ENCODE data around the gene SIGLEC1. TPM values are rescaled to one million over a fixed set of nuclear protein-coding genes. Genes with fewer than 3 reads are reported as not detected.

The SIGLEC1 gene
- total and polyA plus RNA-seq, 10 of the 15 experiments (the other 5 are each of a cell fraction or from before 2014, with no cell fraction given), result 0.05 TPM; not detected in 9

DNA sequence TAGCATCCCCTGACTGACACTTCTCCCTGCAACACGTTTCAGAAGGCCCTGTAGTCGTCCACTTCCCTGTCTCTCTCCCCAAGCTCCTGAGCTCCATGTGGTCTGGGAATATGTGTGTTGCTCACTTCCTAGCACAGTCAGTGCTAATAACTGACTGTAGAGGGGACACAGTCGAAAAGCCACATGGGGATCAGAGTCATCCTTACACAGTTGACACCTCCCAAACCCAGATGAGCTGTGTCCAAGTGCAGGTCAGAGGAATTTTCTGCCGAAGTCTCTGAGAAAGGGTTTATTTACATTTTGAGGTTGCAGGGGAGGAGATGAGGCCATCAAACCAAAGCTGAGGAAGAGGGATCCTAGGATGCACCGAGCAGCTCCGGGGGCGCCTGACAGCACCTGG lies 27.1 kb downstream of the SIGLEC1 start:
- in situ Hi-C loops (cut with MboI), result no loop called here
- no peak overlapping the region for H3K27ac ChIP-seq (ENCODE audit: control insufficient read depth, insufficient read depth)
- 24% methylated on average over 6 of the region's 7 CpGs for WGBS (ENCODE audit: insufficient coverage, insufficient replicate concordance, low lambda C conversion rate, missing lambda C conversion rate)
- no peaks in the 10 kb centered on the region for H3K4me1 ChIP-seq (ENCODE audit: control insufficient read depth, insufficient read depth, low read length)
- H3K4me2 ChIP-seq (ENCODE audit: control insufficient read depth, insufficient read depth), result no peak overlapping the region
- ChIA-PET POLR2A (no interaction called here), RAD21 (ENCODE audit: unreplicated experiment) (no interaction called here), CTCF (interaction anchor here (0.9 to 2.2 kb wide), 2 partner anchors 9 to 26 kb away, joined by 4 to 5 read pairs; no protein-coding TSS in a partner anchor), SMC1A (ENCODE audit: uncharacterized antibody, unreplicated experiment) (interaction anchor here (0.5 to 1.2 kb wide), 3 partner anchors 9 to 81 kb away, joined by 3 read pairs; no protein-coding TSS in a partner anchor)
- ATAC-seq (no peak), FAIRE-seq (no peak), DNase-seq (ENCODE audit: low read depth, low spot score) (no peak)
- no peak for TF ChIP-seq MTA3 (IDR thresholded peaks at IDR 0.05; ENCODE audit: borderline replicate concordance, low read length)
- TF ChIP-seq CEBPB (IDR thresholded peaks at IDR 0.05; ENCODE audit: borderline replicate concordance in 1 of 2, low read depth in 2 of 2, low read length in 2 of 2), result no peak
- TF ChIP-seq TAF1 (IDR thresholded peaks at IDR 0.05; ENCODE audit: borderline replicate concordance, low read depth, low read length), result no peak
- no peak for TF ChIP-seq BMI1 (IDR thresholded peaks at IDR 0.05; ENCODE audit: borderline replicate concordance)
- no peak for TF ChIP-seq CBX5 (IDR thresholded peaks at IDR 0.05; ENCODE audit: low read depth)
- TF ChIP-seq MYB (IDR thresholded peaks at IDR 0.05; ENCODE audit: borderline replicate concordance, low read depth, low read length), result no peak
- no peak for TF ChIP-seq E2F4 (IDR thresholded peaks at IDR 0.05; ENCODE audit: low read depth, low read length)
- no peak for TF ChIP-seq E2F8 (IDR thresholded peaks at IDR 0.05; ENCODE audit: low read depth, partially characterized antibody)
- TF ChIP-seq ZZZ3 (IDR thresholded peaks at IDR 0.05; ENCODE audit: control insufficient read depth, insufficient read length, low read depth), result no peak
- no peak for TF ChIP-seq ZNF24 (IDR thresholded peaks at IDR 0.05)
- no peak for TF ChIP-seq EP300 (IDR thresholded peaks at IDR 0.05; ENCODE audit: borderline replicate concordance in 1 of 2, control insufficient read depth in 1 of 2, low read depth in 2 of 2, low read length in 2 of 2)
- no peak for TF ChIP-seq FOXM1 (IDR thresholded peaks at IDR 0.05; ENCODE audit: low read depth, low read length)
- H3K4me3 ChIP-seq, result no peak overlapping the region
- H3K36me3 ChIP-seq (ENCODE audit: control insufficient read depth in 2 of 2, insufficient read depth in 2 of 2, low read length in 1 of 2), result no peaks in the 10 kb centered on the region
- no peak overlapping the region for H2AFZ ChIP-seq (ENCODE audit: control insufficient read depth, low read depth, low read length)
- intact Hi-C loops (cut with micrococcal nuclease; ENCODE audit: unreplicated experiment), result loop anchor here (10.0 kb wide), 1 partner anchor 399 kb away; no protein-coding TSS in a partner anchor
- H3K27me3 ChIP-seq (replicated peaks in 1 of 2; ENCODE audit: control insufficient read depth in 2 of 2, insufficient read depth in 2 of 2, low read length in 1 of 2), result peaks cover 2 to 4% of the 10 kb centered on the region in 2 experiments; a peak in 3 of 4 replicates
- no peak overlapping the region for H3K9ac ChIP-seq (ENCODE audit: control insufficient read depth, insufficient read depth, low read length)
- H3K79me2 ChIP-seq (ENCODE audit: control insufficient read depth, insufficient read depth, low read length), result no peaks in the 10 kb centered on the region
- no peaks in the 10 kb centered on the region for H3K9me3 ChIP-seq (replicated peaks; ENCODE audit: control insufficient read depth, insufficient read depth, low read length)
- no TSS peak for BruUV-seq (replicated peaks)
- H4K20me1 ChIP-seq (ENCODE audit: control insufficient read depth, insufficient read depth), result no peaks in the 10 kb centered on the region
